Aorta (tissue), 5 donors: ENCODE data around the gene PSMA5. TPM values are rescaled to one million over a fixed set of nuclear protein-coding genes. Genes with fewer than 3 reads are reported as not detected.

Source experiments
- ATAC-seq: fragments of 200-7000 bp; cut with Tn5 transposase; one replicate; pipeline ENCODE4 v1.9.1; 2022; ENCODE audit warnings: moderate library complexity; ENCODE audit not compliant: low FRiP score
- DNase-seq, 2 donors: peaks; one replicate each; pipeline ENCODE4 v3.0.0-alpha.2; 2020
- H3K27ac ChIP-seq, 2 donors: one replicate each; pipeline ENCODE4 v1.5.1; 2013; ENCODE audit warnings: low read length in 2 of 2, mild to moderate bottlenecking in 2 of 2, moderate library complexity in 2 of 2, control low read depth in 1 of 2, inconsistent platforms in 1 of 2, low read depth in 1 of 2
- H3K27me3 ChIP-seq, 2 donors: one replicate each; pipeline ENCODE4 v1.6.1; 2013; ENCODE audit warnings: control low read depth in 1 of 2, low read length in 1 of 2, mild to moderate bottlenecking in 1 of 2, moderate library complexity in 1 of 2; ENCODE audit not compliant: insufficient read depth in 2 of 2, control insufficient read depth in 1 of 2
- H3K36me3 ChIP-seq, 2 donors: one replicate each; pipeline ENCODE4 v1.6.1; 2013; ENCODE audit warnings: control low read depth in 1 of 2, low read length in 1 of 2, mild to moderate bottlenecking in 1 of 2; ENCODE audit not compliant: insufficient read depth in 2 of 2, control insufficient read depth in 1 of 2
- H3K4me1 ChIP-seq, 2 donors: one replicate each; pipeline ENCODE4 v1.6.1; 2013; ENCODE audit warnings: low read length in 2 of 2, control low read depth in 1 of 2, mild to moderate bottlenecking in 1 of 2, moderate library complexity in 1 of 2; ENCODE audit not compliant: insufficient read depth in 2 of 2, control insufficient read depth in 1 of 2
- H3K4me3 ChIP-seq, 2 donors: one replicate each; pipeline ENCODE4 v1.5.1; 2013; ENCODE audit warnings: low read length in 2 of 2, control low read depth in 1 of 2, mild to moderate bottlenecking in 1 of 2
- H3K9me3 ChIP-seq: one replicate; pipeline ENCODE4 v1.6.1; 2013; ENCODE audit warnings: mild to moderate bottlenecking, low read length; ENCODE audit not compliant: control insufficient read depth
- WGBS, 2 donors: extraction: QIAGEN DNeasy Blood & Tissue Kit; methylation state at CpG; one replicate each; pipeline ENCODE4 v1.1.7; 2013; 5-methylcytosine and 5-hydroxymethylcytosine counted together
- intact Hi-C, 2 donors: fragments of 100-400 bp; cut with DNase I; formaldehyde crosslinking; loops; one replicate each; pipeline versions ENCODE4 v1.14.2 to v1.15.0; 2022
- polyA plus RNA-seq, 2 donors: library from polyadenylated mRNA; stranded (reverse); fragments of 200-250 nt; gene quantifications; one replicate each; pipeline ENCODE4 v1.2.3, GENCODE V29; 2013
- total RNA-seq, 2 donors: library from RNA; stranded (reverse); fragmentation: NEBNext Ultra II Directional; extraction: Animal tissue kit (Norgen Biotek cat#: 25700); gene quantifications; one replicate each; pipeline ENCODE4 v1.2.1, GENCODE V29; 2021
- donor health status: healthy with polysubstance abuse.
- donor health status: Bipolar disorder and iron deficiency.
- donor health status: DM: no; HTN: no; CAD: no.
- donor health status: DM: no; HTN: no; CAD: no.
- donor health status: DM: yes; HTN: yes; CAD: no.

PSMA5 gene
- total and polyA plus RNA-seq, 4 donors = 37.4 to 57.1 (median 44.5) TPM

GRCh38 chr1:109412551-109412950, 13.7 kb downstream of the PSMA5 start:
- 63 to 69% methylated on average over 2 of the region's 2 CpGs for WGBS, 2 donors
- intact Hi-C loops = no loop called here
- peaks cover 10 to 14% of the 10 kb centered on the region in 2 donors for H3K36me3 ChIP-seq
- H3K27ac ChIP-seq = no peak overlapping the region
- ATAC-seq = no peak
- H3K4me1 ChIP-seq = peaks cover 0 to 6% of the 10 kb centered on the region in 2 donors
- no peaks in the 10 kb centered on the region for H3K27me3 ChIP-seq
- no peaks in the 10 kb centered on the region for H3K9me3 ChIP-seq
- DNase-seq = no peak
- no peak overlapping the region for H3K4me3 ChIP-seq

- no peaks in the 10 kb centered on the region for H3K27me3 ChIP-seq
- peaks cover 0 to 1% of the 10 kb centered on the region in 2 donors for H3K4me1 ChIP-seq
- H3K4me3 ChIP-seq = no peak overlapping the region
- intact Hi-C loops = no loop called here
- H3K9me3 ChIP-seq = no peaks in the 10 kb centered on the region
- peaks cover 0 to 2% of the 10 kb centered on the region in 2 donors for H3K36me3 ChIP-seq
- 83 to 85% methylated on average over 4 of the region's 4 CpGs for WGBS, 2 donors
- no peak overlapping the region for H3K27ac ChIP-seq
- DNase-seq (no peak), ATAC-seq (no peak)
Observed at GRCh38 chr1:109404838-109405237, 21.4 kb downstream of the PSMA5 start.

- DNase-seq (no peak), ATAC-seq (no peak)
- H3K4me3 ChIP-seq = no peak overlapping the region
- H3K36me3 ChIP-seq = peaks cover 0 to 2% of the 10 kb centered on the region in 2 donors
- H3K4me1 ChIP-seq = peaks cover 0 to 1% of the 10 kb centered on the region in 2 donors
- H3K27me3 ChIP-seq = no peaks in the 10 kb centered on the region
- peak overlapping the region in 1 of 2 donors; percentile 25 for H3K27ac ChIP-seq
- no peaks in the 10 kb centered on the region for H3K9me3 ChIP-seq
- intact Hi-C loops = no loop called here
Observed at GRCh38 chr1:109402025-109402424, 24.2 kb downstream of the PSMA5 start.

GRCh38 chr1:109400035-109400655, 26.1 kb downstream of the PSMA5 start:
- Histone ChIP-seq H3K9me3 (no peaks in the 10 kb centered on the region), H3K4me3 (no peak overlapping the region), H3K36me3 (no peaks in the 10 kb centered on the region), H3K27me3 (no peaks in the 10 kb centered on the region), H3K27ac (no peak overlapping the region), H3K4me1 (peaks cover 0 to 1% of the 10 kb centered on the region in 2 donors)
- WGBS, 2 donors = 88 to 89% methylated on average over 3 of the region's 3 CpGs
- intact Hi-C loops = no loop called here
- ATAC-seq (no peak), DNase-seq (no peak)

GRCh38 chr1:109399326-109399957, 26.8 kb downstream of the PSMA5 start:
- H3K27ac ChIP-seq = no peak overlapping the region
- no peak overlapping the region for H3K4me3 ChIP-seq
- H3K36me3 ChIP-seq = no peaks in the 10 kb centered on the region
- WGBS, 2 donors = 30 to 33% methylated on average over 2 of the region's 2 CpGs
- peaks cover 0 to 1% of the 10 kb centered on the region in 2 donors for H3K4me1 ChIP-seq
- DNase-seq (no peak), ATAC-seq (no peak)
- no peaks in the 10 kb centered on the region for H3K9me3 ChIP-seq
- intact Hi-C loops = loop anchor here (2.0 to 5.0 kb wide), 3 partner anchors 57 to 123 kb away; partner anchors contain the start of gene PSRC1 (in 1 of the 2)
- no peaks in the 10 kb centered on the region for H3K27me3 ChIP-seq

- WGBS, 2 donors = 36% methylated on average over 18 of the region's 18 CpGs
- peaks cover 0 to 3% of the 10 kb centered on the region in 2 donors for H3K4me1 ChIP-seq
- intact Hi-C loops = loop anchor here (2.0 to 5.0 kb wide), 3 partner anchors 56 to 122 kb away; partner anchors contain the start of gene PSRC1 (in 1 of the 2)
- peak overlapping the region; percentile 1 to 33 for H3K4me3 ChIP-seq
- no peaks in the 10 kb centered on the region for H3K27me3 ChIP-seq
- ATAC-seq (no peak), DNase-seq (no peak)
- H3K9me3 ChIP-seq = no peaks in the 10 kb centered on the region
- H3K27ac ChIP-seq = peak overlapping the region in 1 of 2 donors; percentile 71
- H3K36me3 ChIP-seq = no peaks in the 10 kb centered on the region
Observed at GRCh38 chr1:109398343-109399225, 27.7 kb downstream of the PSMA5 start.

GRCh38 chr1:109397581-109398342, 28.5 kb downstream of the PSMA5 start, which contains the start of gene SORT1:
SORT1 (minus strand) TSS chr1:109397918; CDS start chr1:109397892, 26 bp downstream.
- no peaks in the 10 kb centered on the region for H3K9me3 ChIP-seq
- peaks cover 0 to 3% of the 10 kb centered on the region in 2 donors for H3K4me1 ChIP-seq
- DNase-seq = peak; percentile 90 to 94
- peak within 1 kb of the TSS; percentile 95 to 97 for H3K27ac ChIP-seq
- no peaks in the 10 kb centered on the region for H3K36me3 ChIP-seq
- WGBS, 2 donors = 0 to 1% methylated on average over 42 to 98 of the region's 98 CpGs
- ATAC-seq = peak; percentile 93
- H3K27me3 ChIP-seq = no peaks in the 10 kb centered on the region
- H3K4me3 ChIP-seq = peak within 1 kb of the TSS; percentile 84 to 96
- intact Hi-C loops = loop anchor here (2.0 to 5.0 kb wide), 3 partner anchors 55 to 121 kb away; partner anchors contain the start of gene PSRC1 (in 1 of the 2)
